ENCODE measurements around the gene RNF212. TPM values are rescaled to one million over a fixed set of nuclear protein-coding genes. Genes with fewer than 3 reads are reported as not detected.

RNF212 gene
- total and polyA plus RNA-seq, 2 donors (not counting 3 experiments of a cell fraction or from before 2014, with no cell fraction given): 2.3 to 2.8 TPM

DNA sequence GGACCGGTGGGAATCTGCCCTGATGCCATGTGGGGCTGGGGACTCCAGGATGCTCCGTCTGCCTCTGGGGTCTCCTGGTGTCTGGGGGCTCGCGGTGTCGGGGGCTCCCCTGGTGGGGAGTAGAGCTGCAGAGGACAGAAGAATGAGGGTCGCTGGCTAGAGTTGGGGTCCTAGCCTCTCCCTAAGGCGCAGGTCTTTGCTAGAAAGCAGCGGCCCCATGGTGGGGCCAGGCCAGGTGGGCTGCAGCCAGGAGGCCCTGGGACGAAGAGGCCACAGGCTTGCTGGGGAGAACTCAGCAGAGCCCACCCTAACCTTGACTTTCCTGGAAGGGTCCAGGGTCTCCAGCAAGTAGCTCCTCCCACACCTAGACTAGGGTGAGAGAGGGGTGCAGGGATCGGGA is 80.5 kb downstream of the RNF212 start:
- dilution Hi-C loops (cut with MboI; ENCODE audit: extremely low pct_ligation_motif_present, low sequenced_read_pairs): no loop called here
- Histone ChIP-seq H3K4me3 (replicated peaks in 1 of 3; ENCODE audit: insufficient read depth in 1 of 3, low read depth in 1 of 3, low read length in 3 of 3) (no peak overlapping the region), H3K9me3 (replicated peaks; ENCODE audit: control insufficient read depth, insufficient read depth, low read length) (no peaks in the 10 kb centered on the region), H3K79me2 (ENCODE audit: control insufficient read depth, insufficient read depth, low read length) (no peaks in the 10 kb centered on the region), H2AFZ (ENCODE audit: low read depth, low read length) (no peak overlapping the region), H3K27me3 (ENCODE audit: control insufficient read depth in 2 of 2, insufficient read depth in 2 of 2, low read length in 2 of 2) (no peaks in the 10 kb centered on the region), H3K27ac (ENCODE audit: insufficient read depth, low read depth, low read length) (no peak overlapping the region), H4K20me1 (replicated peaks; ENCODE audit: control insufficient read depth, extremely low read depth, insufficient read depth, low read length) (no peaks in the 10 kb centered on the region), H3K4me1 (ENCODE audit: control insufficient read depth, extremely low read depth, insufficient read depth, low read length) (no peaks in the 10 kb centered on the region), H3K4me2 (ENCODE audit: insufficient read depth, low read length) (no peak overlapping the region), H3K9ac (replicated peaks; ENCODE audit: extremely low read depth, insufficient read depth, low read length) (no peak overlapping the region), H3K9me1 (replicated peaks; ENCODE audit: control insufficient read depth, extremely low read depth, insufficient read depth, low read length) (no peaks in the 10 kb centered on the region), H3K36me3 (ENCODE audit: control insufficient read depth in 2 of 2, extremely low read depth in 1 of 2, insufficient read depth in 2 of 2, low read length in 2 of 2) (no peaks in the 10 kb centered on the region)
- BruUV-seq (replicated peaks): no TSS peak
- CTCF ChIA-PET: no interaction called here
- FAIRE-seq: no peak
- no peak for TF ChIP-seq FOS (IDR thresholded peaks at IDR 0.05; ENCODE audit: borderline replicate concordance, insufficient read depth, low read length)
- no peak for TF ChIP-seq POLR2AphosphoS5 (IDR thresholded peaks at IDR 0.05; ENCODE audit: insufficient read depth, low read depth, low read length)
- TF ChIP-seq MYC (IDR thresholded peaks at IDR 0.05; ENCODE audit: low read depth, low read length): no peak
- TF ChIP-seq POLR2A (IDR thresholded peaks at IDR 0.05; ENCODE audit: low read depth, low read length): no peak
- TF ChIP-seq, protein P1, sequence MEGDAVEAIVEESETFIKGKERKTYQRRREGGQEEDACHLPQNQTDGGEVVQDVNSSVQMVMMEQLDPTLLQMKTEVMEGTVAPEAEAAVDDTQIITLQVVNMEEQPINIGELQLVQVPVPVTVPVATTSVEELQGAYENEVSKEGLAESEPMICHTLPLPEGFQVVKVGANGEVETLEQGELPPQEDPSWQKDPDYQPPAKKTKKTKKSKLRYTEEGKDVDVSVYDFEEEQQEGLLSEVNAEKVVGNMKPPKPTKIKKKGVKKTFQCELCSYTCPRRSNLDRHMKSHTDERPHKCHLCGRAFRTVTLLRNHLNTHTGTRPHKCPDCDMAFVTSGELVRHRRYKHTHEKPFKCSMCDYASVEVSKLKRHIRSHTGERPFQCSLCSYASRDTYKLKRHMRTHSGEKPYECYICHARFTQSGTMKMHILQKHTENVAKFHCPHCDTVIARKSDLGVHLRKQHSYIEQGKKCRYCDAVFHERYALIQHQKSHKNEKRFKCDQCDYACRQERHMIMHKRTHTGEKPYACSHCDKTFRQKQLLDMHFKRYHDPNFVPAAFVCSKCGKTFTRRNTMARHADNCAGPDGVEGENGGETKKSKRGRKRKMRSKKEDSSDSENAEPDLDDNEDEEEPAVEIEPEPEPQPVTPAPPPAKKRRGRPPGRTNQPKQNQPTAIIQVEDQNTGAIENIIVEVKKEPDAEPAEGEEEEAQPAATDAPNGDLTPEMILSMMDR (IDR thresholded peaks at IDR 0.05; ENCODE audit: extremely low read depth in 1 of 2, insufficient read depth in 1 of 2, low read depth in 1 of 2, low read length in 2 of 2): no peak
- TF ChIP-seq JUN (IDR thresholded peaks at IDR 0.05; ENCODE audit: borderline replicate concordance, insufficient read depth, insufficient read length, low read depth): no peak
- no peak for TF ChIP-seq GATA2 (IDR thresholded peaks at IDR 0.05; ENCODE audit: insufficient read depth, insufficient read length, low read depth, low read length)
- TF ChIP-seq MAX (IDR thresholded peaks at IDR 0.05; ENCODE audit: insufficient read depth, insufficient read length): no peak
- no peak for TF ChIP-seq EZH2 (IDR thresholded peaks at IDR 0.05; ENCODE audit: borderline replicate concordance, low read depth, low read length, severe bottlenecking)
- DNase-seq (ENCODE audit: low read depth, low spot score): no peak
- intact Hi-C loops (cut with micrococcal nuclease): no loop called here
- POLR2A ChIA-PET: no interaction called here
